ENCODE results near the gene HIPK2. TPM values are rescaled to one million over a fixed set of nuclear protein-coding genes. Genes with fewer than 3 reads are reported as not detected.
A peak's percentile ranks its signal among the peaks of the same experiment; 100 is the strongest.

The HIPK2 gene
- total and polyA plus RNA-seq, 10 of the 15 experiments (the other 5 are each of a cell fraction or from before 2014, with no cell fraction given) = 1.7 to 39.0 (median 9.4) TPM

- peaks cover 46% of the 10 kb centered on the region for H3K4me1 ChIP-seq (ENCODE audit: control insufficient read depth, insufficient read depth, low read length)
- no peaks in the 10 kb centered on the region for H3K27me3 ChIP-seq (replicated peaks in 1 of 2; ENCODE audit: control insufficient read depth in 2 of 2, insufficient read depth in 2 of 2, low read length in 1 of 2)
- peaks cover 62% of the 10 kb centered on the region for H3K79me2 ChIP-seq (ENCODE audit: control insufficient read depth, insufficient read depth, low read length)
- H3K4me3 ChIP-seq = no peak overlapping the region
- TF ChIP-seq ZNF207 (IDR thresholded peaks at IDR 0.05; ENCODE audit: borderline replicate concordance) (no peak), CBX3 (IDR thresholded peaks at IDR 0.05; ENCODE audit: borderline replicate concordance, low read depth) (no peak), CEBPZ (IDR thresholded peaks at IDR 0.05; ENCODE audit: low read depth, low read length) (no peak), CBFB (IDR thresholded peaks at IDR 0.05; ENCODE audit: low read depth) (no peak), NFYB (IDR thresholded peaks at IDR 0.05; ENCODE audit: insufficient read depth, low read depth, low read length) (no peak), ZBED1 (IDR thresholded peaks at IDR 0.05; ENCODE audit: borderline replicate concordance) (no peak), JUND (IDR thresholded peaks at IDR 0.05; ENCODE audit: low read depth, low read length) (no peak), POLR2AphosphoS5 (IDR thresholded peaks at IDR 0.05; ENCODE audit: low read length) (no peak), ZNF274 (IDR thresholded peaks at IDR 0.05; ENCODE audit: insufficient read depth, insufficient read length) (no peak), CEBPB (IDR thresholded peaks at IDR 0.05; ENCODE audit: borderline replicate concordance in 1 of 2, low read depth in 2 of 2, low read length in 2 of 2) (no peak), RAD51 (IDR thresholded peaks at IDR 0.05) (no peak), TARDBP (IDR thresholded peaks at IDR 0.05; ENCODE audit: borderline replicate concordance) (no peak), STAT1 (conservative IDR thresholded peaks at IDR 0.05) (no peak), SREBF2 (IDR thresholded peaks at IDR 0.05; ENCODE audit: low read length) (no peak), CBX5 (IDR thresholded peaks at IDR 0.05; ENCODE audit: low read depth) (no peak), EZH2 (IDR thresholded peaks at IDR 0.05; ENCODE audit: borderline replicate concordance, control insufficient read depth, low read depth, low read length) (no peak), MAX (IDR thresholded peaks at IDR 0.05; ENCODE audit: low read depth, low read length) (no peak), BCLAF1 (IDR thresholded peaks at IDR 0.05) (no peak)
- in situ Hi-C loops (cut with MboI) (loop anchor here (5.0 kb wide), 2 partner anchors 125 to 230 kb away; no protein-coding TSS in a partner anchor), intact Hi-C loops (cut with micrococcal nuclease; ENCODE audit: unreplicated experiment) (loop anchor here (5.0 kb wide), 1 partner anchor 170 kb away; no protein-coding TSS in a partner anchor)
- H3K9me3 ChIP-seq (replicated peaks; ENCODE audit: control insufficient read depth, insufficient read depth, low read length) = no peaks in the 10 kb centered on the region
- H4K20me1 ChIP-seq (ENCODE audit: control insufficient read depth, insufficient read depth) = no peaks in the 10 kb centered on the region
- peak overlapping the region; percentile 46 for H3K4me2 ChIP-seq (ENCODE audit: control insufficient read depth, insufficient read depth)
- CTCF ChIA-PET = interaction anchor here (0.7 to 1.3 kb wide), 6 partner anchors 124 to 235 kb away, joined by 3 to 6 read pairs (median 4); no protein-coding TSS in a partner anchor
- FAIRE-seq (no peak), DNase-seq (ENCODE audit: low read depth, low spot score) (no peak), ATAC-seq (no peak)
- peaks cover 0 to 3% of the 10 kb centered on the region in 2 experiments; a peak in 1 of 4 replicates for H3K36me3 ChIP-seq (ENCODE audit: control insufficient read depth in 2 of 2, insufficient read depth in 2 of 2, low read length in 1 of 2)
- RAD21 ChIA-PET (ENCODE audit: unreplicated experiment) = interaction anchor here (1.0 to 3.8 kb wide), 3 partner anchors 99 to 277 kb away, joined by 3 to 22 read pairs (median 19); no protein-coding TSS in a partner anchor
- POLR2A ChIA-PET = interaction anchor here (0.6 to 1.1 kb wide), 2 partner anchors 39 to 125 kb away, joined by 3 to 4 read pairs; no protein-coding TSS in a partner anchor
- WGBS (ENCODE audit: insufficient coverage, insufficient replicate concordance, low lambda C conversion rate, missing lambda C conversion rate) = 68% methylated on average over 7 of the region's 7 CpGs
- no peak overlapping the region for H2AFZ ChIP-seq (ENCODE audit: control insufficient read depth, low read depth, low read length)
- SMC1A ChIA-PET (ENCODE audit: uncharacterized antibody, unreplicated experiment) = interaction anchor here (1.2 to 10.0 kb wide), 4 partner anchors 23 to 125 kb away, joined by 4 to 74 read pairs (median 6); no protein-coding TSS in a partner anchor
- no peak overlapping the region for H3K27ac ChIP-seq (ENCODE audit: control insufficient read depth, insufficient read depth)
- BruUV-seq (replicated peaks) = no TSS peak
- H3K9ac ChIP-seq (ENCODE audit: control insufficient read depth, insufficient read depth, low read length) = no peak overlapping the region
These were observed 5.7 kb downstream of the HIPK2 start for GRCh38 chr7:139772115-139772514.

All from GM12878 (cell line).